Ascending aorta (tissue), 2 donors: ENCODE data around the gene DUS3L. TPM values are rescaled to one million over a fixed set of nuclear protein-coding genes. Genes with fewer than 3 reads are reported as not detected.
"Not testable (repeated sequence)": the region's sequence is repeated elsewhere in the genome, so short reads cannot be mapped to it uniquely, and the experiment has no call there.

ENCODE experiments used
- DNase-seq, 2 donors: peaks; one replicate each; pipeline ENCODE4 v3.0.0-alpha.2; 2019; ENCODE audit warnings: low spot score in 2 of 2
- H3K27ac ChIP-seq, 2 donors: fragments of 200-600 bp; sonication (generic); one replicate each; pipeline ENCODE4 v1.5.1; 2016 to 2017; ENCODE audit warnings: mild to moderate bottlenecking in 1 of 2
- H3K27me3 ChIP-seq: fragments of 200-600 bp; sonication (generic); one replicate; pipeline ENCODE4 v1.5.1; 2017
- H3K36me3 ChIP-seq, 2 donors: fragments of 200-600 bp; sonication (generic); one replicate each; pipeline ENCODE4 v1.5.1; 2016
- H3K4me1 ChIP-seq, 2 donors: fragments of 200-600 bp; sonication (generic); one replicate each; pipeline ENCODE4 v1.5.1; 2016 to 2017; ENCODE audit warnings: mild to moderate bottlenecking in 1 of 2
- H3K4me3 ChIP-seq, 2 donors: fragments of 200-600 bp; sonication (generic); one replicate each; pipeline ENCODE4 v1.5.1; 2016 to 2017; ENCODE audit warnings: mild to moderate bottlenecking in 1 of 2
- H3K9me3 ChIP-seq, 2 donors: fragments of 200-600 bp; sonication (generic); one replicate each; pipeline ENCODE4 v1.5.1; 2016
- intact Hi-C: fragments of 100-400 bp; cut with DNase I; formaldehyde crosslinking; loops from one replicate; pipeline ENCODE4 v1.15.1; 2023
- total RNA-seq: library from RNA; depleted of rRNA; stranded (reverse); fragments of >200 nt; gene quantifications from one replicate; pipeline ENCODE4 v1.1.0, GENCODE V29; 2016
- TF ChIP-seq, protein P1 (sequence below), 3 experiments: fragments of 200-600 bp in 2 of 3; fragments of 450-650 bp in 1 of 3; sonication (generic) in 2 of 3; IDR thresholded peaks; one replicate each; pipeline ENCODE4 v1.5.1; 2016 to 2019; ENCODE audit warnings: antibody characterized with exemption in 3 of 3, mild to moderate bottlenecking in 1 of 3, moderate library complexity in 1 of 3

DUS3L gene
- total RNA-seq, 1 donor from 2014 or later = 13.1 TPM

DNA sequence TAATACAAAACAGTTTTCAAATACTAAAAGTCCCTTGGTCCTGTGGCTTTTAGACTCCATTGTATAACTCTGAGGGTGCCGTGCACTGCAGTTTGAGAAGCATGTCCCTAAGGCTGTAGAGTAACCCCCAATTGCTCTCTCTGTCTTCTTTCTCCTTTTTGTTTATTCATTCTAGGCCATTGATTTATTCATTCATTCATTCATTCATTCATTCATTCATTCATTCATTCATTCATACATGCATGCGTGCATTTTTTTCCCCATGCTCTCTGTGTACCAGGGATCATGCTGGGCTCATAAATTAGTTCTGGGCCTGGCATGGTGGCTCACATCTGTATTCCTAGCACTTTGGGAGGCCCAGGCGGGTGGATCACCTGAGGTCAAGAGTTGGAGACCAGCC, 25.7 kb downstream of the DUS3L start:
- no peak overlapping the region for H3K27ac ChIP-seq
- no peak for DNase-seq
- no peaks in the 10 kb centered on the region for H3K36me3 ChIP-seq
- H3K4me1 ChIP-seq = no peaks in the 10 kb centered on the region
- H3K9me3 ChIP-seq = no peaks in the 10 kb centered on the region
- H3K27me3 ChIP-seq = no peaks in the 10 kb centered on the region
- intact Hi-C loops = no loop called here
- H3K4me3 ChIP-seq = no peak overlapping the region
- TF ChIP-seq, protein P1, sequence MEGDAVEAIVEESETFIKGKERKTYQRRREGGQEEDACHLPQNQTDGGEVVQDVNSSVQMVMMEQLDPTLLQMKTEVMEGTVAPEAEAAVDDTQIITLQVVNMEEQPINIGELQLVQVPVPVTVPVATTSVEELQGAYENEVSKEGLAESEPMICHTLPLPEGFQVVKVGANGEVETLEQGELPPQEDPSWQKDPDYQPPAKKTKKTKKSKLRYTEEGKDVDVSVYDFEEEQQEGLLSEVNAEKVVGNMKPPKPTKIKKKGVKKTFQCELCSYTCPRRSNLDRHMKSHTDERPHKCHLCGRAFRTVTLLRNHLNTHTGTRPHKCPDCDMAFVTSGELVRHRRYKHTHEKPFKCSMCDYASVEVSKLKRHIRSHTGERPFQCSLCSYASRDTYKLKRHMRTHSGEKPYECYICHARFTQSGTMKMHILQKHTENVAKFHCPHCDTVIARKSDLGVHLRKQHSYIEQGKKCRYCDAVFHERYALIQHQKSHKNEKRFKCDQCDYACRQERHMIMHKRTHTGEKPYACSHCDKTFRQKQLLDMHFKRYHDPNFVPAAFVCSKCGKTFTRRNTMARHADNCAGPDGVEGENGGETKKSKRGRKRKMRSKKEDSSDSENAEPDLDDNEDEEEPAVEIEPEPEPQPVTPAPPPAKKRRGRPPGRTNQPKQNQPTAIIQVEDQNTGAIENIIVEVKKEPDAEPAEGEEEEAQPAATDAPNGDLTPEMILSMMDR (IDR thresholded peaks at IDR 0.05) = no peak

DNA sequence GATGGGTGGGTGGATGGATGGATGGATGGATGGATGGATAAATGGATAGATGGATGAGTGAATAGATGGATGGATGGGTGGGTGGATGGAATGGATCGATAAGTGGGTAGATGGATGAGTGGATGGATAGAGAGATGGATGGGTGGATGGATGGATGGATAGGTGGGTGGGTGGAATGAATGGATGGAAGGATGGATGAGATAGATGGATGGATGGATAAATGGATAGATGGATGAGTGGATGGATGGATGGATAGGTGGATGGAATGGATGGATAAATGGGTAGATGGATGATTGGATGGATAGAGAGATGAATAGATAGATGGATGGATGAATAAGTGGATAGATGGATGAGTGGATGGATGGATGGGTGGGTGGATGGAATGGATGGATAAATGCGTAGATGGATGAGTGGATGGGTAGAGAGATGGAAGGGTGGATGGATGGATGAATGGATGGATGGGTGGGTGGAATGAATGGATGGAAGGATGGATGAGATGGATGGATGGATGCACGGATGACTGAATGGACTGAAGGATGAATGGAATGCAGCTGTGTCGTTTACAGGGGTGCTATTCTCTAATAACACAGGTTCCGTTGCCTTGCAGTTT, 28.2 kb downstream of the DUS3L start:
- H3K4me1 ChIP-seq = no peaks in the 10 kb centered on the region
- TF ChIP-seq, protein P1 (IDR thresholded peaks at IDR 0.05) = no peak
- no peak overlapping the region for H3K4me3 ChIP-seq
- intact Hi-C loops = no loop called here
- H3K9me3 ChIP-seq = no peaks in the 10 kb centered on the region
- H3K36me3 ChIP-seq = no peaks in the 10 kb centered on the region
- no peak overlapping the region for H3K27ac ChIP-seq
- H3K27me3 ChIP-seq = no peaks in the 10 kb centered on the region
- no peak for DNase-seq

DNA sequence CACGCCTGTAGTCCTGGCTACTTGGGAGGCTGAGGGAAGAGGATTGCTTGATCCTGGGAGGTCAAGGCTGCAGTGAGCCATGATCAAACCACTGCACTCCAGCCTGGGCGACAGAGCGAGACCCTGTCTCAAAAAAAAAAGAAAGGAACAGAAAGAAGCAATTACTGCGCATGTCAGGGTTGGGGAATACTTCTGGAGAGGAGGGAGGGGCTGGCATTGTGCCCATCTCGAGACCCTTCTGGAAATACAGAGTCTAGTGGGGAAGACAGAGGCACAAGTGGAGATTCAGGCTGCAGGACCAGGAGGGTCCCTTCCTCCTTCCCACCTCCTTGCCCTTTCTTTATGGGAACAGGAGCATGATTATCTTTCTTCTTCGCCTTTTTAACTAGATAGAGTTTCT, 37.2 kb downstream of the DUS3L start:
- Histone ChIP-seq H3K4me1 (no peaks in the 10 kb centered on the region), H3K4me3 (no peak overlapping the region), H3K9me3 (no peaks in the 10 kb centered on the region), H3K36me3 (no peaks in the 10 kb centered on the region), H3K27ac (no peak overlapping the region), H3K27me3 (no peaks in the 10 kb centered on the region)
- no peak for DNase-seq
- TF ChIP-seq, protein P1 (IDR thresholded peaks at IDR 0.05) = no peak
- intact Hi-C loops = no loop called here

DNA sequence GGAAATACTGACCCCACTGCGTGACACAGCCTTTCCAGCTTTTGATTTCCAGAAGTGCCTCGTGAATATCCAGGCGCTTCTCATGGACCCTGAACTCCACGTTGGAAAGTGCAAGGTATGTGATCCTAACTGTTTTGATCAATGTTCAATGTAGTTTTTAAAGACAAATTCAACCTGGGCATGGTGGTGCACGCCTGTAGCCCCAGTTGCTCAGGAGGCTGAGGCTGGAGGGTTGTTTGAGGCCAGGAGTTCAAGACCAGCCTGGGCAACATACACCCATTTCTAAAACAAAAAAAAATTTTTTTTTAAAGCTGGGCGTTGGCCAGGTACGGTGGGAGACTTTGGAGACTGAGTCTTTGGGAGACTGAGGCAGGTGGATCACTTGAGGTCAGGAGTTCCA, 39.3 kb downstream of the DUS3L start:
- Histone ChIP-seq H3K27ac (no peak overlapping the region), H3K4me3 (no peak overlapping the region), H3K27me3 (no peaks in the 10 kb centered on the region), H3K36me3 (no peaks in the 10 kb centered on the region), H3K9me3 (no peaks in the 10 kb centered on the region), H3K4me1 (no peaks in the 10 kb centered on the region)
- DNase-seq = no peak
- TF ChIP-seq, protein P1 (IDR thresholded peaks at IDR 0.05) = no peak
- intact Hi-C loops = no loop called here

DNA sequence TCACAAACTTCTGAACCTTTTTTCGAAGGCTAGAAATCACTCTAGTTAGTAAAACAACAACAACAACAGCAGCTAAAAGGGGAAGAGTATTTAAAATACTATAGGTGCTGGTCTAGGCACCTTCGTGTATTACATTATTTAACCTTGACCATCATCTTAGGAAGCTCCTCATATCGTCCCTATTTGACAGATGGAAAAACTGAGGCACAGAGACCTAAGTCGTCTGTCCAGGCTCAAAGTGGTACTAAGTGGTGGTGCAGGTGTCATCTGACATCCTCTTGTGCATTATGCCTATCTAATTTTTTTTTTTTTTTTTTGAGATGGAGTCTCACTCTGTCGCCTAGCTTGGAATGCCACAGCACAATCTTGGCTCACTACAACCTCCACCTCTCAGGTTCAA, 41.5 kb downstream of the DUS3L start:
- no peaks in the 10 kb centered on the region for H3K36me3 ChIP-seq
- no peak overlapping the region for H3K4me3 ChIP-seq
- H3K4me1 ChIP-seq = no peaks in the 10 kb centered on the region
- TF ChIP-seq, protein P1 (IDR thresholded peaks at IDR 0.05) = no peak
- intact Hi-C loops = no loop called here
- H3K9me3 ChIP-seq = no peaks in the 10 kb centered on the region
- DNase-seq = no peak
- H3K27ac ChIP-seq = no peak overlapping the region
- H3K27me3 ChIP-seq = no peaks in the 10 kb centered on the region

DNA sequence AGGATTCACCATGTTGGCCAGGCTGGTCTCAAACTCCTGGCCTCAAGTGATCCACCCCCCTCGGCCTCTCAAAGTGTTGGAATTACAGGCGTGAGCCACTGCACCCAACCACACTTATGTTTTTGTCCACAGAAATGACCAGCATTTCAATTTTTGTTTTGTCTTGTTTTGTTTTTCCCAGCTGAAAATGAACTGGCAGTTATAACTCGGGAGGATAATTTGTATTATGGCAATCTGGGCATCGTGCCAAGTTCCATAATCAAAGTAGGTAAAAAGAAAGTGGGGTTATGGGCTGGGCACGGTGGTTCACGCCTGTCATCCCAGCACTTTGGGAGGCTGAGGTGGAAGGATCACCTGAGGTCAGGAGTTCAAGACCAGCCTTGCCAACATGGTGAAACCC, 42.0 kb downstream of the DUS3L start:
- DNase-seq, H3K27me3 ChIP-seq, H3K9me3 ChIP-seq, H3K27ac ChIP-seq, H3K4me3 ChIP-seq, intact Hi-C loops, H3K36me3 ChIP-seq, H3K4me1 ChIP-seq: not testable (repeated sequence)

DNA sequence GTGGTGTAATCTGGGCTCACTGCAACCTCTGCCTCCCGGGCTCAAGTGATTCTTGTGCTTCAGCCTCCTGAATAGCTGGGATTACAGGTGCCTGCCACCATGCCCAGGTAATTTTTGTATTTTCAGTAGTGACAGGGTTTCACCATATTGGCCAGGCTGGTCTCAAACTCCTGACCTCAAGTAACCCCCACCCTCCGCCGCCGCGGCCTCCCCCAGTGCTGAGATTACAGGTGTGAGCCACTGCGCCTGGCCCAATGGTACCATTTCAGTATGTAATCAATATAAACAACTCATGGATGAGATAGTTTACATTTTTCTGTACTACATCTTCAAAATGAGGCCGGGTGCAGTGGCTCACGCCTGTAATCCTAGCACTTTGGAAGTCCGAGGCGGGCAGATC, 46.0 kb downstream of the DUS3L start:
- H3K9me3 ChIP-seq, H3K27me3 ChIP-seq, H3K4me3 ChIP-seq, DNase-seq, H3K4me1 ChIP-seq, H3K36me3 ChIP-seq, intact Hi-C loops, H3K27ac ChIP-seq: not testable (repeated sequence)
